Measurements from ENCODE around the gene STX10. TPM values are rescaled to one million over a fixed set of nuclear protein-coding genes. Genes with fewer than 3 reads are reported as not detected.

STX10 gene
- total and polyA plus RNA-seq, 9 of the 15 experiments (the other 6 are each of a cell fraction or from before 2014, with no cell fraction given): 0.51 to 66.3 (median 31.0) TPM

- no peak for TF ChIP-seq THRA (IDR thresholded peaks at IDR 0.05)
- 0 out of 2 replicates have a peak, but pooled peaks have one; percentile 27 for TF ChIP-seq ZBTB26 (CRISPR knock-in tag; IDR thresholded peaks at IDR 0.05)
- 0 out of 2 replicates have a peak, but pooled peaks have one; percentile 4 for TF ChIP-seq CBFA2T2 (conservative IDR thresholded peaks at IDR 0.05)
- no peak for TF ChIP-seq RFX7 (CRISPR knock-in tag; IDR thresholded peaks at IDR 0.05)
- TF ChIP-seq, protein P1, sequence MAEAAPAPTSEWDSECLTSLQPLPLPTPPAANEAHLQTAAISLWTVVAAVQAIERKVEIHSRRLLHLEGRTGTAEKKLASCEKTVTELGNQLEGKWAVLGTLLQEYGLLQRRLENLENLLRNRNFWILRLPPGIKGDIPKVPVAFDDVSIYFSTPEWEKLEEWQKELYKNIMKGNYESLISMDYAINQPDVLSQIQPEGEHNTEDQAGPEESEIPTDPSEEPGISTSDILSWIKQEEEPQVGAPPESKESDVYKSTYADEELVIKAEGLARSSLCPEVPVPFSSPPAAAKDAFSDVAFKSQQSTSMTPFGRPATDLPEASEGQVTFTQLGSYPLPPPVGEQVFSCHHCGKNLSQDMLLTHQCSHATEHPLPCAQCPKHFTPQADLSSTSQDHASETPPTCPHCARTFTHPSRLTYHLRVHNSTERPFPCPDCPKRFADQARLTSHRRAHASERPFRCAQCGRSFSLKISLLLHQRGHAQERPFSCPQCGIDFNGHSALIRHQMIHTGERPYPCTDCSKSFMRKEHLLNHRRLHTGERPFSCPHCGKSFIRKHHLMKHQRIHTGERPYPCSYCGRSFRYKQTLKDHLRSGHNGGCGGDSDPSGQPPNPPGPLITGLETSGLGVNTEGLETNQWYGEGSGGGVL (CRISPR knock-in tag; IDR thresholded peaks at IDR 0.05): no peak
- no peak for TF ChIP-seq PCBP1 (IDR thresholded peaks at IDR 0.05; ENCODE audit: low read depth, low read length, poor library complexity, severe bottlenecking)
- TF ChIP-seq KHSRP (IDR thresholded peaks at IDR 0.05): no peak
- peak; percentile 21; the same call in 1 of the 2 replicates for TF ChIP-seq CREM (IDR thresholded peaks at IDR 0.05; ENCODE audit: low read depth)
- TF ChIP-seq PHF20 (IDR thresholded peaks at IDR 0.05; ENCODE audit: partially characterized antibody): peak; percentile 45
- no peak for TF ChIP-seq RFX5 (IDR thresholded peaks at IDR 0.05; ENCODE audit: low read depth, low read length)
- TF ChIP-seq ZC3H11A (IDR thresholded peaks at IDR 0.05; ENCODE audit: low read depth, low read length): no peak
- peak; percentile 73 for TF ChIP-seq ZKSCAN3 (CRISPR knock-in tag; IDR thresholded peaks at IDR 0.05)
- peak; percentile 55; the same call in 1 of the 2 replicates for TF ChIP-seq DPF2 (IDR thresholded peaks at IDR 0.05)
- no peak for TF ChIP-seq SNRNP70 (optimal IDR thresholded peaks at IDR 0.05; ENCODE audit: low read depth, low read length)
- TF ChIP-seq ATF7 (IDR thresholded peaks at IDR 0.05): peak; percentile 24; the same call in 1 of the 2 replicates
- no peak for TF ChIP-seq HCFC1 (IDR thresholded peaks at IDR 0.05; ENCODE audit: low read depth, low read length)
- no peak for TF ChIP-seq ERF (CRISPR knock-in tag; IDR thresholded peaks at IDR 0.05)
- 0 out of 4 replicates have a peak, but pooled peaks of 1 of the 2 experiments have one; percentile 40 for TF ChIP-seq HDAC1 (IDR thresholded peaks at IDR 0.05)
- 0 out of 2 replicates have a peak, but pooled peaks have one; percentile 16 for TF ChIP-seq ZKSCAN8 (CRISPR knock-in tag; IDR thresholded peaks at IDR 0.05)
- no peak for TF ChIP-seq ZNF561 (CRISPR knock-in tag; conservative IDR thresholded peaks at IDR 0.05)
- TF ChIP-seq, protein P2, sequence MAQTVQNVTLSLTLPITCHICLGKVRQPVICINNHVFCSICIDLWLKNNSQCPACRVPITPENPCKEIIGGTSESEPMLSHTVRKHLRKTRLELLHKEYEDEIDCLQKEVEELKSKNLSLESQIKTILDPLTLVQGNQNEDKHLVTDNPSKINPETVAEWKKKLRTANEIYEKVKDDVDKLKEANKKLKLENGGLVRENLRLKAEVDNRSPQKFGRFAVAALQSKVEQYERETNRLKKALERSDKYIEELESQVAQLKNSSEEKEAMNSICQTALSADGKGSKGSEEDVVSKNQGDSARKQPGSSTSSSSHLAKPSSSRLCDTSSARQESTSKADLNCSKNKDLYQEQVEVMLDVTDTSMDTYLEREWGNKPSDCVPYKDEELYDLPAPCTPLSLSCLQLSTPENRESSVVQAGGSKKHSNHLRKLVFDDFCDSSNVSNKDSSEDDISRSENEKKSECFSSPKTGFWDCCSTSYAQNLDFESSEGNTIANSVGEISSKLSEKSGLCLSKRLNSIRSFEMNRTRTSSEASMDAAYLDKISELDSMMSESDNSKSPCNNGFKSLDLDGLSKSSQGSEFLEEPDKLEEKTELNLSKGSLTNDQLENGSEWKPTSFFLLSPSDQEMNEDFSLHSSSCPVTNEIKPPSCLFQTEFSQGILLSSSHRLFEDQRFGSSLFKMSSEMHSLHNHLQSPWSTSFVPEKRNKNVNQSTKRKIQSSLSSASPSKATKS (CRISPR knock-in tag; IDR thresholded peaks at IDR 0.05): no peak
- peak; percentile 75 for TF ChIP-seq TFAP4 (CRISPR knock-in tag; IDR thresholded peaks at IDR 0.05; ENCODE audit: borderline replicate concordance)
Measured at GRCh38 chr19:13164343-13165161, 14.4 kb upstream of the STX10 start (continued).

All from K562 (cell line).